Activated naive CD8-positive, alpha-beta T cell treated with anti-CD3 and anti-CD28 coated beads, Interleukin-2, amount 50 U/mL, for 24 hours (primary cell): Measurements from ENCODE around the gene KRT73.

Source experiments
- ATAC-seq: fragments of 150-1000 bp; cut with Tn5 transposase; one replicate; pipeline ENCODE4 v1.10.0; 2021
- DNase-seq: peaks from one replicate; pipeline ENCODE4 v3.0.0; 2021
- H3K27ac Mint-ChIP-seq: one replicate; pipeline ENCODE4 v1.8.0; 2021; ENCODE audit warnings: mild to moderate bottlenecking, mixed read lengths
- H3K27me3 Mint-ChIP-seq: one replicate; pipeline ENCODE4 v1.8.0; 2021; ENCODE audit warnings: mixed read lengths
- H3K36me3 Mint-ChIP-seq: one replicate; pipeline ENCODE4 v1.8.0; 2021; ENCODE audit warnings: low read depth, mixed read lengths
- H3K4me1 Mint-ChIP-seq: one replicate; pipeline ENCODE4 v1.8.0; 2021; ENCODE audit warnings: mixed read lengths
- H3K4me3 Mint-ChIP-seq: one replicate; pipeline ENCODE4 v1.8.0; 2021; ENCODE audit warnings: mild to moderate bottlenecking, moderate library complexity, mixed read lengths
- H3K9me3 Mint-ChIP-seq: one replicate; pipeline ENCODE4 v1.8.0; 2021; ENCODE audit warnings: mixed read lengths

KRT73 gene

GRCh38 chr12:52655251-52655650 is 36.9 kb upstream of the KRT73 start:
- Mint-ChIP-seq H3K4me3 (no peak overlapping the region), H3K27ac (no peak overlapping the region), H3K27me3 (no peaks in the 10 kb centered on the region), H3K9me3 (no peaks in the 10 kb centered on the region), H3K4me1 (no peaks in the 10 kb centered on the region), H3K36me3 (no peaks in the 10 kb centered on the region)
- DNase-seq (no peak), ATAC-seq (peak; percentile 46)

GRCh38 chr12:52651726-52652261 is 33.4 kb upstream of the KRT73 start, which contains the start of gene KRT2:
KRT2 (minus strand) TSS chr12:52652211; CDS start chr12:52652142, 69 bp downstream.
- no peaks in the 10 kb centered on the region for H3K36me3 Mint-ChIP-seq
- H3K27me3 Mint-ChIP-seq: no peaks in the 10 kb centered on the region
- no peak within 1 kb of the TSS for H3K4me3 Mint-ChIP-seq
- ATAC-seq (no peak), DNase-seq (no peak)
- H3K4me1 Mint-ChIP-seq: peaks cover 22% of the 10 kb centered on the region
- H3K27ac Mint-ChIP-seq: no peak within 1 kb of the TSS
- H3K9me3 Mint-ChIP-seq: no peaks in the 10 kb centered on the region

- Mint-ChIP-seq H3K4me1 (peaks cover 34% of the 10 kb centered on the region), H3K9me3 (no peaks in the 10 kb centered on the region), H3K27me3 (no peaks in the 10 kb centered on the region), H3K36me3 (no peaks in the 10 kb centered on the region), H3K27ac (no peak overlapping the region), H3K4me3 (no peak overlapping the region)
- no peak for ATAC-seq
- DNase-seq: no peak
These were observed 32.2 kb upstream of the KRT73 start for GRCh38 chr12:52650520-52651081.

GRCh38 chr12:52649066-52649465 is 30.7 kb upstream of the KRT73 start:
- Mint-ChIP-seq H3K4me1 (peaks cover 48% of the 10 kb centered on the region), H3K36me3 (no peaks in the 10 kb centered on the region), H3K27me3 (no peaks in the 10 kb centered on the region), H3K9me3 (no peaks in the 10 kb centered on the region), H3K4me3 (no peak overlapping the region), H3K27ac (no peak overlapping the region)
- ATAC-seq (no peak), DNase-seq (no peak)

GRCh38 chr12:52648012-52648550 is 29.7 kb upstream of the KRT73 start:
- no peak overlapping the region for H3K27ac Mint-ChIP-seq
- no peaks in the 10 kb centered on the region for H3K9me3 Mint-ChIP-seq
- H3K4me1 Mint-ChIP-seq: peaks cover 51% of the 10 kb centered on the region

GRCh38 chr12:52647601-52648000 is 29.2 kb upstream of the KRT73 start:
- H3K27ac Mint-ChIP-seq: no peak overlapping the region
- DNase-seq: no peak
- no peak overlapping the region for H3K4me3 Mint-ChIP-seq
- no peaks in the 10 kb centered on the region for H3K9me3 Mint-ChIP-seq
- H3K36me3 Mint-ChIP-seq: no peaks in the 10 kb centered on the region
- ATAC-seq: no peak
- H3K4me1 Mint-ChIP-seq: peaks cover 53% of the 10 kb centered on the region
- no peaks in the 10 kb centered on the region for H3K27me3 Mint-ChIP-seq

More at GRCh38 chr12:52648012-52648550, 29.7 kb upstream of the KRT73 start:
- Mint-ChIP-seq H3K27me3 (no peaks in the 10 kb centered on the region), H3K36me3 (no peaks in the 10 kb centered on the region), H3K4me3 (no peak overlapping the region)
- ATAC-seq (no peak), DNase-seq (no peak)

GRCh38 chr12:52646613-52647012 is 28.3 kb upstream of the KRT73 start:
- Mint-ChIP-seq H3K9me3 (no peaks in the 10 kb centered on the region), H3K27ac (no peak overlapping the region), H3K4me1 (peaks cover 61% of the 10 kb centered on the region), H3K27me3 (no peaks in the 10 kb centered on the region), H3K36me3 (no peaks in the 10 kb centered on the region), H3K4me3 (no peak overlapping the region)
- DNase-seq (no peak), ATAC-seq (no peak)

- H3K27ac Mint-ChIP-seq: no peak overlapping the region
- DNase-seq (no peak), ATAC-seq (no peak)
- no peaks in the 10 kb centered on the region for H3K27me3 Mint-ChIP-seq
- peaks cover 65% of the 10 kb centered on the region for H3K4me1 Mint-ChIP-seq
- H3K9me3 Mint-ChIP-seq: no peaks in the 10 kb centered on the region
- no peak overlapping the region for H3K4me3 Mint-ChIP-seq
- H3K36me3 Mint-ChIP-seq: no peaks in the 10 kb centered on the region
These were observed 27.6 kb upstream of the KRT73 start for GRCh38 chr12:52645982-52646381.

GRCh38 chr12:52645120-52645761 is 26.9 kb upstream of the KRT73 start:
- no peaks in the 10 kb centered on the region for H3K27me3 Mint-ChIP-seq
- H3K4me3 Mint-ChIP-seq: no peak overlapping the region
- H3K9me3 Mint-ChIP-seq: no peaks in the 10 kb centered on the region
- H3K27ac Mint-ChIP-seq: peak overlapping the region; percentile 73
- DNase-seq (no peak), ATAC-seq (peak; percentile 76)
- H3K36me3 Mint-ChIP-seq: no peaks in the 10 kb centered on the region
- peaks cover 67% of the 10 kb centered on the region for H3K4me1 Mint-ChIP-seq

GRCh38 chr12:52644078-52644415 is 25.7 kb upstream of the KRT73 start:
- Mint-ChIP-seq H3K27ac (no peak overlapping the region), H3K27me3 (no peaks in the 10 kb centered on the region), H3K9me3 (no peaks in the 10 kb centered on the region), H3K4me3 (no peak overlapping the region), H3K4me1 (peaks cover 62% of the 10 kb centered on the region), H3K36me3 (no peaks in the 10 kb centered on the region)
- ATAC-seq (no peak), DNase-seq (no peak)

GRCh38 chr12:52643233-52644077 is 25.1 kb upstream of the KRT73 start:
- Mint-ChIP-seq H3K4me1 (peaks cover 58% of the 10 kb centered on the region), H3K4me3 (no peak overlapping the region), H3K27ac (no peak overlapping the region), H3K36me3 (no peaks in the 10 kb centered on the region), H3K9me3 (no peaks in the 10 kb centered on the region), H3K27me3 (no peaks in the 10 kb centered on the region)
- DNase-seq (no peak), ATAC-seq (no peak)

GRCh38 chr12:52641468-52641867 is 23.1 kb upstream of the KRT73 start:
- Mint-ChIP-seq H3K27ac (no peak overlapping the region), H3K4me1 (peaks cover 46% of the 10 kb centered on the region), H3K36me3 (no peaks in the 10 kb centered on the region), H3K9me3 (no peaks in the 10 kb centered on the region), H3K27me3 (no peaks in the 10 kb centered on the region), H3K4me3 (no peak overlapping the region)
- ATAC-seq: no peak
- no peak for DNase-seq

GRCh38 chr12:52637299-52637698 is 18.9 kb upstream of the KRT73 start:
- no peak overlapping the region for H3K4me3 Mint-ChIP-seq
- no peak overlapping the region for H3K27ac Mint-ChIP-seq
- H3K9me3 Mint-ChIP-seq: no peaks in the 10 kb centered on the region
- DNase-seq: no peak
- ATAC-seq: no peak
- no peaks in the 10 kb centered on the region for H3K27me3 Mint-ChIP-seq
- H3K4me1 Mint-ChIP-seq: peaks cover 43% of the 10 kb centered on the region
- no peaks in the 10 kb centered on the region for H3K36me3 Mint-ChIP-seq

- Mint-ChIP-seq H3K4me1 (peaks cover 44% of the 10 kb centered on the region), H3K4me3 (no peak overlapping the region), H3K9me3 (no peaks in the 10 kb centered on the region), H3K27ac (no peak overlapping the region), H3K27me3 (no peaks in the 10 kb centered on the region), H3K36me3 (no peaks in the 10 kb centered on the region)
- DNase-seq: no peak
- no peak for ATAC-seq
These were observed 18.4 kb upstream of the KRT73 start for GRCh38 chr12:52636592-52637258.
